DMS114 treated with DMSO at 0.1 percent for 48 hours (cell line): ENCODE data around the gene HOXD10.

Experiments
- DNase-seq: peaks from one replicate; lab custom pipeline; 2025; ENCODE audit not compliant: unreplicated experiment; lab: John Stamatoyannopoulos, UW

Gene HOXD10

DNA sequence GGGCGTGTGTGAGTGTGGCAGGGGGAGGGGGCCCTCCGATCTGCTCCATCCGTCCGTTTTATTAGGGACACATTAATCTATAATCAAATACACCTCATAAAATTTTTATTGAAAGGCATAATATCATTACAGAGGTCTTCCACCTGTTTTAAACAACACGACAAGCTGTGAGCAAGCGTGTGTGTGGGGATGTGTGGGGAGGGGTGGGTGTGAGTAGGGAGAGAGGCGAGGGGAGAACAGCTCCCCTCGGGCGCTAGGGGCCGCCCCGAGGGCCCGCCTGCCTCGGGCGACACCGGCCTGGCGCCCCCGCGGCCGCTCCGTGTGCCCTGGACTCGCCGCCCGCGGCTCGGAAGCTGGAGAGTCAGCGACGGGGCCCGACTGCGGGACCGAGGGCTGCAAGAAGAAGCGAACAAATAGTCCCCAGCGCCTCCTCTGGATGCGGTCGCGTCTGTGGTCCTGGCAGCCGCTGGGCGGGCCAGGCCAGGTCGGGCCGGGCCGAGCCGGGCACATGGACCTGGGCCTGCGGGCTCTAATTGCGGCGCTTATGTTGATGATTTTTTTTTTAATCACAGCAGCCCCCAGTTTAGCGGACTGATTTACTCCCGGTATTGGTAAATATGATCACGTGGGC is 5.6 kb downstream of the HOXD10 start:
- DNase-seq, result no peak

GRCh38 chr2:176122683-176123410 is 6.3 kb downstream of the HOXD10 start, which contains the start of gene HOXD9:
Gene HOXD9, plus strand, starts transcription at chr2:176122719. Its CDS starts 50 bp downstream, at chr2:176122769.
- DNase-seq, result no peak

DNA sequence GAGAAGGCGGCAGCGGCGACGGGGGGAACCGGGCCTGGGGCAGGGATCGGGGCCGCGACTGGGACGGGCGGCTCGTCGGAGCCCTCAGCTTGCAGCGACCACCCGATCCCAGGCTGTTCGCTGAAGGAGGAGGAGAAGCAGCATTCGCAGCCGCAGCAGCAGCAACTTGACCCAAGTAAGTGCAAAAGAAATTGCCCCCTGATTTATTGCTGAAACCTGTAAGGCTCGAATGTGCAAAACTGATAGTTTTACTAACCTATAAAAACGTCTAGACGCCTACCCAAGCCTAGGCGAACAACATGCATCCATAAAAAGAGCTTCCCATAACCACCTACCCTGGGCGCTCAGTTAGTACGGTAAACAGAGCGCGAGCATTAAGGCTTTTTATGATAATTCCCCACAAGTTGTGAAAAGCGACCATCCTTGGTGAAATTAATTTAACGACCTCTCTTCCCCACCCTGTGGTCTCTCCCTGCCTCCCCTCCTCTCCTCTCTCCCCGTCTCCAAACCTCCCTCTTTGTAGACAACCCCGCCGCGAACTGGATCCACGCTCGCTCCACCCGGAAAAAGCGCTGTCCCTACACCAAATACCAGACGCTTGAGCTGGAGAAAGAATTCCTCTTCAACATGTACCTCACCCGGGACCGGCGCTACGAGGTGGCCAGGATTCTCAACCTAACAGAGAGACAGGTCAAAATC is 7.0 kb downstream of the HOXD10 start:
- DNase-seq, result no peak

DNA sequence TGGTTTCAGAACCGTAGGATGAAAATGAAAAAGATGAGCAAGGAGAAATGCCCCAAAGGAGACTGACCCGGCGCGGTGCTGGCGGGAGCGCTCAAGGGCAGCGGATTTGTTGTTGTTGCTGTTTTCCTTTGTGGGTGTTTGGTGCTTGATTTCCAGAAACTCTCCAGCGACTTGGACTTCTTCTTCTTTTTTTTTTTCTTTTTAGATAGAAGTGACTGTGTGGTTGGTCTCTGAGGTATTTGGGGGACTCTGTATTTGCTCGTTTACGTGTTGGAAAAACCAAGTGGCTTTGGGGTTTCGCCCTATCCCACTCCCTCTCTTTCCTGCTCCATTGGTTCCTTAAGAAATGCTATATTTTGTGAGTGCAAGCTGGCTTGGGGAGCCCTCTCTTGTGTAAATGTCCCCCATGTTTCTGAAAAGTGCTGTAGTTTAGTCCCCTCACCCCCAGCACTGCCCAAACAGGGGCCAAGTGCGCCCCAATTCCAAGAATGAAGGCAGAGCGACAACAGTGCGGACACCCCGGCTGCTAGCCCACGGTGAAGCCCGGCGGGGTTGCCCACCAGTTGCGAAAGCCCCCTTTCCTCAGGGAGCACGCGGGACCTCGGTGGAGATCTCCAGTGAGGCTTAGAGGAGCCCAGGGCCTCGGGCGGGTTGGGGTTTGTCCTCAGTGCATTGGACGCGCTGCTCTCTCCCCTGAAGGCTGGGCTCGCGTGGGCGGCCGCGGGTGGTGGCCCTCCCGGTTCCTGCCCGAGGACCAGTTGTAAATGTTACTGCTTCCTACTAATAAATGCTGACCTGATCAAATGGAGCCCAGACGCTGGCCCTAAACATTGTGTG is 7.8 kb downstream of the HOXD10 start:
- DNase-seq, result no peak

GRCh38 chr2:176124947-176125771 is 8.6 kb downstream of the HOXD10 start:
- no peak for DNase-seq

- no peak for DNase-seq
Observed at GRCh38 chr2:176125772-176126054, 9.1 kb downstream of the HOXD10 start.

DNA sequence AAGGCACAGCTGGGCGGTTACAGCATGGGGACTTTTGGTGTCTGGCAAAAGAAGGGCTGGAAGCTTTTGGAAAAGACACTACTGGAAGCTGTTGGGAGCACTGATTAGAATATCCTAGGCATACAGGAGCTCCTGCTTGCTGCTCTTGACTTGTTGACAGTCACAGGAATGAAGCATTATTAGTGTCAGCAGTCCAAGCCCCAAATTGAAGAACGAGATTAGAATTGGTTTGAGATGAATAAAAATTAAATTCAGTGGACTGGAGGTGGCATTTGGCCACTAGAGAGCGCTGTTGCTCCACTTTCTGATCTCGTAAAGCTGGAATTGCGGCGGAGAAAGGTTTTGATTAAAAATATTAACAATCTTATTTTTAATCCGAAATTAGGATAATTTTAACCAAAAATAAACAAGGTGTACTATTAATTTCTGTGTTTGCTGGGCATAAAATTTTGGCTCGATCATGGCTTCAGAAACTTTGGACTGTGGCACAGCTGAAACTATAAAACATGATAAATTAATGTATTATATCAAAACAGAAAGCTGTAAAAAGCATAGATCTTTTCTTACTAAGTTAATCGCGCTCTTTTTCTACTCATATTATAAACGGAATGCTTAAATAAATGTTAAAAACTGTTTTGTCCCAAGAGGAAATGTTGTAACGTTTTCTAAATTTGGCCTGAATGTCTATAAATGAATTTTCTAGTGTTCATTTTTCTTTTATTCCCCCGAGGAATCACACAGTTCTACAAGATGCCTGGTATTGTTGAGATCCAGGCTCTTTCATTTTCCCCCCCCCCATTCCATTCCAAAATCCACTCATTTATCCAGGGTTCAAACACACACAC is 10.6 kb downstream of the HOXD10 start:
- peak; percentile 42 for DNase-seq

GRCh38 chr2:176127774-176128072 is 11.1 kb downstream of the HOXD10 start:
- DNase-seq, result no peak

- DNase-seq, result no peak
Observed at GRCh38 chr2:176128172-176128981, 11.8 kb downstream of the HOXD10 start.

- peak; percentile 50 for DNase-seq
Observed at GRCh38 chr2:176128982-176129796, 12.6 kb downstream of the HOXD10 start, which contains the start of gene HOXD8. Gene HOXD8, plus strand, starts transcription at chr2:176129705. Its CDS starts 662 bp downstream, at chr2:176130367.

DNA sequence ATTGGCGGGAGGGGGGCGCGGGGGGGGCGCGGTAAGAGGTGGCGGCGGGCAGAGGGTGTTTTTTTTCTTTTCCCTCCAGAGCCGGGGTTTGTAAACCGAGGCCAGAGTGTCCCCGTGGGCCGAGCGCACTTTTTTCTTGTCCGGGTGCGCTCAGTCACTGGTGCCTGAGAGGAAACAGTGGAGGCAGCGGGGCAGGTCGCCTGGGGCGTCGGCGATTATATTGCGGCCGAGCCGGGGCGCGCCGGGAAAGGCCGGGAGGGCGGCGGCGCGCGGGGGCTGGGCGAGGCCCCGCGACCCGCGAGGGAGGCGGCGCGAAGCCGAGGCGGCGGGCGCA is 13.2 kb downstream of the HOXD10 start:
- no peak for DNase-seq

DNA sequence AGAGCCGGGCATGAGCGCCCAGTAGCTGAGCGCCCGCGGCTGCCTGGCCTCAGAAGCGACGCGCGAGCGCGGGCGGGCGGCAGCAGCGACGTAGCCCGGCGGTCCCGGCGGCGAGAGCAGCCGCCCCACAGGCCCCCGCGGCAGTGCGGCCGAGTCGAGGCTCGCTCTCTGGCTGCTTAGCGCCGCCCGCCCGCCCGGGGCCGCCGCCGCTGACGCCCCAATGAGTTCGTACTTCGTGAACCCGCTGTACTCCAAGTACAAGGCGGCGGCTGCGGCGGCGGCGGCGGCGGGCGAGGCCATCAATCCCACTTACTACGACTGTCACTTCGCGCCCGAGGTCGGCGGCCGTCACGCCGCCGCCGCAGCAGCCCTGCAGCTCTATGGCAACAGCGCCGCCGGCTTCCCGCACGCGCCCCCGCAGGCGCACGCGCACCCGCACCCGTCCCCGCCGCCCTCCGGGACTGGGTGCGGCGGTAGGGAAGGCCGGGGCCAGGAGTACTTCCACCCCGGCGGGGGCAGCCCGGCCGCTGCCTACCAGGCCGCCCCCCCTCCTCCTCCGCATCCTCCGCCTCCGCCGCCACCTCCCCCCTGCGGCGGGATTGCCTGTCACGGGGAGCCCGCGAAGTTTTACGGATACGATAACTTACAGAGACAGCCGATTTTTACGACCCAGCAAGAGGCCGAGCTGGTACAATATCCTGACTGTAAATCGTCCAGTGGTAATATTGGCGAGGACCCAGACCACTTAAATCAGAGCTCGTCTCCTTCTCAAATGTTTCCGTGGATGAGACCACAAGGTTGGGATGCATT is 13.8 kb downstream of the HOXD10 start:
- DNase-seq, result no peak

DNA sequence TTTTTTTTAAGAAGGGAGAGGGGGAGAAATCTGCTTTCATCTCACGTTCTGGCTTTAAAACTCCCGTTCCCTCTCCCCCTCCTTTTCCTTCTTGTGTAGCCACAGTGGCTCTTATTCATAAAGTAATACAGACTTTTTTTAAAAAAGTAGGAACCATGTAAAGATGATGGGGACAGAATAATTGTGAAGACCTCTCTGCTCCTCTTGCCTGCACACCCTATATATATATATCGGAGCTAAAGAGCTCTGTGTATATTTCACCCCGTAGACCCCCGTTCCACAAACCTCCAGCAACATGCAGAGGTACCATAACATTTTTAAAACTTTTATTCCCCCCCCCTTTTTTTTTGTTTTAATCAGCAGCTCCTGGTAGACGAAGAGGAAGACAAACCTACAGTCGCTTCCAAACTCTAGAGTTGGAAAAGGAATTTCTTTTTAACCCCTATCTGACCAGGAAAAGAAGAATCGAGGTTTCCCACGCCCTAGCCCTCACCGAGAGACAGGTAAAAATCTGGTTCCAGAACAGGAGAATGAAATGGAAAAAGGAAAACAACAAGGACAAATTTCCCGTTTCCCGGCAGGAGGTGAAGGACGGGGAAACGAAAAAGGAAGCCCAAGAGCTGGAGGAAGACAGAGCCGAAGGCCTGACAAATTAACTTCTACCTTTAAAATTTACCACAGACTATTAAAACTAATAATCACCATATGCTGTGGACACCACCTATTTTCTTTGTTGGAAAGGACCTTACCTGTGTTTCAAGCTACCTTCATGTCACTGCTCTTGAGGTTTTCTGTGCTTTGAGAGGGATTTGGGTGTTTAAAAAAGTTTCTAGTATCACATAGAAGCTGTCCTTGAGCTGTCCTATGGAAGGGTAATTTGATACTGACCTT is 14.6 kb downstream of the HOXD10 start:
- no peak for DNase-seq

GRCh38 chr2:176131848-176132158 is 15.2 kb downstream of the HOXD10 start:
- DNase-seq, result no peak

GRCh38 chr2:176132205-176133171 is 15.9 kb downstream of the HOXD10 start:
- no peak for DNase-seq
